ENCODE data around the gene XG. TPM values are rescaled to one million over a fixed set of nuclear protein-coding genes. Genes with fewer than 3 reads are reported as not detected.
"Not testable (repeated sequence)": the region's sequence is repeated elsewhere in the genome, so short reads cannot be mapped to it uniquely, and the experiment has no call there.

XG gene
- total and polyA plus RNA-seq, 2 donors (not counting 3 experiments of a cell fraction or from before 2014, with no cell fraction given), result 0.10 TPM; not detected in 1

DNA sequence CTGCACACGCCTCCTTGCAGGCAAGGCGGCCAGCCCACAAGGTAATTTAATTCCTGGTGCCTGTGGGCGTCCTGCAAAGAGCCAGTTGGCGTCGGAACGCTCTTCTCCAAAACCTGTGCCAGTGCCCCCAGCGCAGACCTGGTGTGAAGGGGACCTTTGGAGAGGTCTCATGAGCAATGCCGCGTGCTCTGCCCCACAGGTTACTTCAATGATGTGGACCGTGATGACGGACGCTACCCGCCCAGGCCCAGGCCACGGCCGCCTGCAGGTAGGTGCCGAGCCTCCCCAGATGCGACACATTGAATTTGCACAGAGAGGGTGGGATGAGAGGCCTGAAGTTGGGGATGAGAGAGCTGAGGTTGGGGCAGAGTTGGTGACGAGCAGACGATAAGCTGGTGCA lies 42.5 kb downstream of the XG start:
- Histone ChIP-seq H3K27ac (ENCODE audit: insufficient read depth, low read depth, low read length) (no peak overlapping the region), H3K9me1 (replicated peaks; ENCODE audit: control insufficient read depth, extremely low read depth, insufficient read depth, low read length) (no peaks in the 10 kb centered on the region), H3K9me3 (replicated peaks; ENCODE audit: control insufficient read depth, insufficient read depth, low read length) (no peaks in the 10 kb centered on the region), H3K79me2 (ENCODE audit: control insufficient read depth, insufficient read depth, low read length) (no peaks in the 10 kb centered on the region), H3K4me2 (ENCODE audit: insufficient read depth, low read length) (no peak overlapping the region), H3K9ac (replicated peaks; ENCODE audit: extremely low read depth, insufficient read depth, low read length) (no peak overlapping the region), H3K4me1 (ENCODE audit: control insufficient read depth, extremely low read depth, insufficient read depth, low read length) (no peaks in the 10 kb centered on the region), H3K36me3 (ENCODE audit: control insufficient read depth in 2 of 2, extremely low read depth in 1 of 2, insufficient read depth in 2 of 2, low read length in 2 of 2) (no peaks in the 10 kb centered on the region), H3K4me3 (replicated peaks in 1 of 3; ENCODE audit: insufficient read depth in 1 of 3, low read depth in 1 of 3, low read length in 3 of 3) (no peak overlapping the region), H2AFZ (ENCODE audit: low read depth, low read length) (no peak overlapping the region), H3K27me3 (ENCODE audit: control insufficient read depth in 2 of 2, insufficient read depth in 2 of 2, low read length in 2 of 2) (no peaks in the 10 kb centered on the region), H4K20me1 (replicated peaks; ENCODE audit: control insufficient read depth, extremely low read depth, insufficient read depth, low read length) (no peaks in the 10 kb centered on the region)
- no peak for FAIRE-seq
- no peak for DNase-seq (ENCODE audit: low read depth, low spot score)
- intact Hi-C loops (cut with micrococcal nuclease) (no loop called here), dilution Hi-C loops (cut with MboI; ENCODE audit: extremely low pct_ligation_motif_present, low sequenced_read_pairs) (no loop called here)
- no TSS peak for BruUV-seq (replicated peaks)
- ChIA-PET CTCF (no interaction called here), POLR2A (no interaction called here)
- TF ChIP-seq JUN (IDR thresholded peaks at IDR 0.05; ENCODE audit: borderline replicate concordance, insufficient read depth, insufficient read length, low read depth) (no peak), MAX (IDR thresholded peaks at IDR 0.05; ENCODE audit: insufficient read depth, insufficient read length) (no peak), GATA2 (IDR thresholded peaks at IDR 0.05; ENCODE audit: insufficient read depth, insufficient read length, low read depth, low read length) (no peak), FOS (IDR thresholded peaks at IDR 0.05; ENCODE audit: borderline replicate concordance, insufficient read depth, low read length) (no peak), POLR2AphosphoS5 (IDR thresholded peaks at IDR 0.05; ENCODE audit: insufficient read depth, low read depth, low read length) (no peak), EZH2 (IDR thresholded peaks at IDR 0.05; ENCODE audit: borderline replicate concordance, low read depth, low read length, severe bottlenecking) (no peak), CTCF (IDR thresholded peaks at IDR 0.05; ENCODE audit: extremely low read depth in 1 of 2, insufficient read depth in 1 of 2, low read depth in 1 of 2, low read length in 2 of 2) (no peak), MYC (IDR thresholded peaks at IDR 0.05; ENCODE audit: low read depth, low read length) (no peak), POLR2A (IDR thresholded peaks at IDR 0.05; ENCODE audit: low read depth, low read length) (no peak)

GRCh38 chrX:2796808-2797207 lies 45.0 kb downstream of the XG start:
- not testable (repeated sequence) for BruUV-seq (replicated peaks)

More at GRCh38 chrX:2796808-2797207, 45.0 kb downstream of the XG start:
- H3K27ac ChIP-seq (ENCODE audit: insufficient read depth, low read depth, low read length); H3K4me3 ChIP-seq (replicated peaks in 1 of 3; ENCODE audit: insufficient read depth in 1 of 3, low read depth in 1 of 3, low read length in 3 of 3); dilution Hi-C loops (cut with MboI; ENCODE audit: extremely low pct_ligation_motif_present, low sequenced_read_pairs); H3K9me3 ChIP-seq (replicated peaks; ENCODE audit: control insufficient read depth, insufficient read depth, low read length); FAIRE-seq; DNase-seq (ENCODE audit: low read depth, low spot score); H3K9ac ChIP-seq (replicated peaks; ENCODE audit: extremely low read depth, insufficient read depth, low read length); H3K79me2 ChIP-seq (ENCODE audit: control insufficient read depth, insufficient read depth, low read length); H3K27me3 ChIP-seq (ENCODE audit: control insufficient read depth in 2 of 2, insufficient read depth in 2 of 2, low read length in 2 of 2); H3K4me1 ChIP-seq (ENCODE audit: control insufficient read depth, extremely low read depth, insufficient read depth, low read length); intact Hi-C loops (cut with micrococcal nuclease); H4K20me1 ChIP-seq (replicated peaks; ENCODE audit: control insufficient read depth, extremely low read depth, insufficient read depth, low read length); H3K36me3 ChIP-seq (ENCODE audit: control insufficient read depth in 2 of 2, extremely low read depth in 1 of 2, insufficient read depth in 2 of 2, low read length in 2 of 2); H3K9me1 ChIP-seq (replicated peaks; ENCODE audit: control insufficient read depth, extremely low read depth, insufficient read depth, low read length); POLR2A ChIA-PET; H3K4me2 ChIP-seq (ENCODE audit: insufficient read depth, low read length); H2AFZ ChIP-seq (ENCODE audit: low read depth, low read length); CTCF ChIA-PET: not testable (repeated sequence)
